Measurements from ENCODE around the gene GLE1. TPM values are rescaled to one million over a fixed set of nuclear protein-coding genes. Genes with fewer than 3 reads are reported as not detected.

Gene GLE1
- total RNA-seq, 1 donor from 2014 or later: 17.5 TPM

DNA sequence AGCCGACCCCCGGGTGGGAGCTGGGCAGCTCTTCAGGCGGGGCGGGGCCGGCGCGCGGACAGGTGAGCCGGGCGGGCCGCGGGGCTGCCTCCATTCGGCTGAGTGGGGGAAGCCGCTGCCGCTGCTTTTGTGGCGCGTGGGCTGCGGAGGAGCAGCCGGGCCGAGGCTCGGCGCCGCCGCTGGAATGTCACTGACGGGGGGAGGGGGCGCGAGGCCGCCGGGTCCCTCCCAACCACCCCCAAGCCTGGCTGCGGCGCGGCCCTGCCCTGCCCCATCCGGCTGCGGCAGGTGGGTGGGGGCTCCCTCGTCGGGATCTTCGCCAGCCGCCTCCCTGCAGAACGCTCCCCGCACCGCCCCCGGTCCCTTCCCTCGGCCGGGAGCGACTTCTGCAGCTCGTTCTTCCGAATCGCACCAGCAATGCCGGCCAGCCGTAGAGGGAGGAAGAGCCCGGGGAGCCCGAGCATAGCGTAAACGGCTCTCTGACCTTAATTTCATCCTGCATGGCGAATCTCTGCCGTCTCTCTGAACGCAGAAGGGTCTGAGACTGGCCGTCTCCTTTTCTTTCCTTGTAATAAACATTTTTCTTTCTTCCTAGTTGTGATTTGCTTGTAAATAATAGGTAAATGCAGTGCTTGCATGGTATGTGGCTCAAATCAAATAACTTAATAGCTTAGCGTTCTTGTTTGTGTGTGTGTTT, 48.4 kb downstream of the GLE1 start:
- Mint-ChIP-seq H3K27ac (ENCODE audit: unreplicated experiment) (no peak overlapping the region), H3K4me3 (ENCODE audit: unreplicated experiment) (no peak overlapping the region), H3K36me3 (ENCODE audit: low read depth, unreplicated experiment) (no peaks in the 10 kb centered on the region), H3K27me3 (ENCODE audit: low read depth, unreplicated experiment) (no peaks in the 10 kb centered on the region), H3K4me1 (ENCODE audit: low read depth, unreplicated experiment) (peaks cover 37% of the 10 kb centered on the region), H3K9me3 (ENCODE audit: unreplicated experiment) (no peaks in the 10 kb centered on the region)
- Histone ChIP-seq H2AFZ (ENCODE audit: low read depth, low read length) (no peak overlapping the region), H3K27me3 (ENCODE audit: insufficient read depth, low read length) (no peaks in the 10 kb centered on the region), H3K9ac (ENCODE audit: low read length) (peak overlapping the region; percentile 86), H3K4me1 (ENCODE audit: insufficient read depth, low read length) (peaks cover 51% of the 10 kb centered on the region), H3K4me3 (ENCODE audit: insufficient read depth, low read depth, low read length) (peak overlapping the region; percentile 92), H3K4me2 (ENCODE audit: low read length) (peak overlapping the region; percentile 94), H3K36me3 (ENCODE audit: insufficient read depth, low read length) (no peaks in the 10 kb centered on the region), H4K20me1 (ENCODE audit: insufficient read depth, low read length) (peaks cover 49% of the 10 kb centered on the region), H3K9me3 (ENCODE audit: insufficient read depth, low read depth, low read length) (no peaks in the 10 kb centered on the region), H3K27ac (ENCODE audit: low read depth, low read length) (peak overlapping the region; percentile 74), H3K79me2 (ENCODE audit: insufficient read depth, low read length) (peaks cover 52% of the 10 kb centered on the region)
- TF ChIP-seq EZH2 (IDR thresholded peaks at IDR 0.05; ENCODE audit: insufficient read depth, low read length): no peak
- TF ChIP-seq, protein P1, sequence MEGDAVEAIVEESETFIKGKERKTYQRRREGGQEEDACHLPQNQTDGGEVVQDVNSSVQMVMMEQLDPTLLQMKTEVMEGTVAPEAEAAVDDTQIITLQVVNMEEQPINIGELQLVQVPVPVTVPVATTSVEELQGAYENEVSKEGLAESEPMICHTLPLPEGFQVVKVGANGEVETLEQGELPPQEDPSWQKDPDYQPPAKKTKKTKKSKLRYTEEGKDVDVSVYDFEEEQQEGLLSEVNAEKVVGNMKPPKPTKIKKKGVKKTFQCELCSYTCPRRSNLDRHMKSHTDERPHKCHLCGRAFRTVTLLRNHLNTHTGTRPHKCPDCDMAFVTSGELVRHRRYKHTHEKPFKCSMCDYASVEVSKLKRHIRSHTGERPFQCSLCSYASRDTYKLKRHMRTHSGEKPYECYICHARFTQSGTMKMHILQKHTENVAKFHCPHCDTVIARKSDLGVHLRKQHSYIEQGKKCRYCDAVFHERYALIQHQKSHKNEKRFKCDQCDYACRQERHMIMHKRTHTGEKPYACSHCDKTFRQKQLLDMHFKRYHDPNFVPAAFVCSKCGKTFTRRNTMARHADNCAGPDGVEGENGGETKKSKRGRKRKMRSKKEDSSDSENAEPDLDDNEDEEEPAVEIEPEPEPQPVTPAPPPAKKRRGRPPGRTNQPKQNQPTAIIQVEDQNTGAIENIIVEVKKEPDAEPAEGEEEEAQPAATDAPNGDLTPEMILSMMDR (IDR thresholded peaks at IDR 0.05; ENCODE audit: insufficient read depth, low read depth, low read length): no peak
- DNase-seq (ENCODE audit: low read depth) (no peak), FAIRE-seq (no peak)

DNA sequence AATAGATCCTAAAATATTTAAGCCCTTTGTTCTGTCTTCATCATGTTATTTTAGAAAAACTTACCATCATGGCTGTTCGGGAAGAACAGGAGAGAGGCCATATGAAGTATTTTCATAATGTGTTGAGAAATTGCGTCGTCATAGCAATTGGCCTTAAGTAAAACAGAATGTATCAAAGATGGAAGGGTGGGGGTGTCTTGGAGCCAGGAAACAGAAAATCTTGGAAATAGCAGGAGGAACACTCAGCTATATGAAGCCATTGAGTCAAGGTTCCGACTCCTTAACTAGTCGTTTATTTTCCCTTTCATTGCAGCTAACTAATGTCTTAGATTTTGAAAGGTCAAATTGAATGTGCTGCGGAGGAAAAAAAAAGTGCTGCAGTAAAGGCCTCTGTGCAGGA, 49.2 kb downstream of the GLE1 start:
- peaks cover 61% of the 10 kb centered on the region for H3K79me2 ChIP-seq (ENCODE audit: insufficient read depth, low read length)
- peaks cover 57% of the 10 kb centered on the region for H4K20me1 ChIP-seq (ENCODE audit: insufficient read depth, low read length)
- no peaks in the 10 kb centered on the region for H3K9me3 ChIP-seq (ENCODE audit: insufficient read depth, low read depth, low read length)
- no peaks in the 10 kb centered on the region for H3K27me3 Mint-ChIP-seq (ENCODE audit: low read depth, unreplicated experiment)
- peaks cover 40% of the 10 kb centered on the region for H3K4me1 Mint-ChIP-seq (ENCODE audit: low read depth, unreplicated experiment)
- peak overlapping the region; percentile 74 for H3K27ac ChIP-seq (ENCODE audit: low read depth, low read length)
- H3K27me3 ChIP-seq (ENCODE audit: insufficient read depth, low read length): no peaks in the 10 kb centered on the region
- no peak overlapping the region for H3K27ac Mint-ChIP-seq (ENCODE audit: unreplicated experiment)
- H3K9me3 Mint-ChIP-seq (ENCODE audit: unreplicated experiment): no peaks in the 10 kb centered on the region
- peak overlapping the region; percentile 86 for H3K9ac ChIP-seq (ENCODE audit: low read length)
- H3K4me2 ChIP-seq (ENCODE audit: low read length): peak overlapping the region; percentile 94
- TF ChIP-seq EZH2 (IDR thresholded peaks at IDR 0.05; ENCODE audit: insufficient read depth, low read length): no peak
- TF ChIP-seq, protein P1 (IDR thresholded peaks at IDR 0.05; ENCODE audit: insufficient read depth, low read depth, low read length): no peak
- no peak overlapping the region for H3K4me3 Mint-ChIP-seq (ENCODE audit: unreplicated experiment)
- DNase-seq (ENCODE audit: low read depth) (peak; percentile 69), FAIRE-seq (no peak)
- H2AFZ ChIP-seq (ENCODE audit: low read depth, low read length): no peak overlapping the region
- peak overlapping the region; percentile 92 for H3K4me3 ChIP-seq (ENCODE audit: insufficient read depth, low read depth, low read length)
- H3K36me3 ChIP-seq (ENCODE audit: insufficient read depth, low read length): no peaks in the 10 kb centered on the region
- no peaks in the 10 kb centered on the region for H3K36me3 Mint-ChIP-seq (ENCODE audit: low read depth, unreplicated experiment)
- peaks cover 59% of the 10 kb centered on the region for H3K4me1 ChIP-seq (ENCODE audit: insufficient read depth, low read length)

Measured in astrocyte (in vitro differentiated cells and primary cell).